DMS79 (cell line): ENCODE measurements around the gene CASKIN2.

ENCODE experiments used
- DNase-seq: peaks from one replicate; lab custom pipeline; 2025; lab: John Stamatoyannopoulos, UW

The CASKIN2 gene

GRCh38 chr17:75515496-75516254, at the start of gene CASKIN2:
Gene CASKIN2, minus strand, starts transcription at chr17:75515537. Its CDS starts 1,733 bp downstream, at chr17:75513804.
- DNase-seq = peak; percentile 36

- DNase-seq = no peak
Observed at GRCh38 chr17:75565066-75565465, 49.7 kb upstream of the CASKIN2 start.

- DNase-seq = no peak
Observed at GRCh38 chr17:75564195-75564594, 48.9 kb upstream of the CASKIN2 start.

GRCh38 chr17:75563063-75563758, 47.9 kb upstream of the CASKIN2 start:
- DNase-seq = no peak

- DNase-seq = no peak
Observed at GRCh38 chr17:75561927-75562603, 46.7 kb upstream of the CASKIN2 start.

- DNase-seq = no peak
Observed at GRCh38 chr17:75559958-75560533, 44.7 kb upstream of the CASKIN2 start.

- no peak for DNase-seq
Observed at GRCh38 chr17:75558666-75559530, 43.6 kb upstream of the CASKIN2 start.

- no peak for DNase-seq
Observed at GRCh38 chr17:75557852-75558665, 42.7 kb upstream of the CASKIN2 start.

- no peak for DNase-seq
Observed at GRCh38 chr17:75557075-75557851, 41.9 kb upstream of the CASKIN2 start.

- DNase-seq = no peak
Observed at GRCh38 chr17:75555679-75556153, 40.4 kb upstream of the CASKIN2 start.

GRCh38 chr17:75553295-75554110, 38.2 kb upstream of the CASKIN2 start:
- no peak for DNase-seq

GRCh38 chr17:75552425-75553294, 37.3 kb upstream of the CASKIN2 start:
- DNase-seq = no peak

- no peak for DNase-seq
Observed at GRCh38 chr17:75551266-75551665, 35.9 kb upstream of the CASKIN2 start.

GRCh38 chr17:75550139-75550465, 34.8 kb upstream of the CASKIN2 start:
- no peak for DNase-seq

GRCh38 chr17:75549246-75550138, 34.2 kb upstream of the CASKIN2 start:
- peak; percentile 78 for DNase-seq

- DNase-seq = no peak
Observed at GRCh38 chr17:75548813-75549212, 33.5 kb upstream of the CASKIN2 start.

GRCh38 chr17:75547091-75547490, 31.8 kb upstream of the CASKIN2 start:
- DNase-seq = no peak
